Hypothalamus (tissue), 51 donors: ENCODE results near the gene KRT85.
"Not testable (repeated sequence)": the region's sequence is repeated elsewhere in the genome, so short reads cannot be mapped to it uniquely, and the experiment has no call there.

ENCODE experiments used
- DNase-seq, 51 donors: peaks; one replicate each; lab custom pipeline; 2025; lab: John Stamatoyannopoulos, UW

The KRT85 gene

GRCh38 chr12:52331833-52332232 lies 35.4 kb downstream of the KRT85 start:
- no peak for DNase-seq

- DNase-seq = no peak
Observed at GRCh38 chr12:52331039-52331438, 36.2 kb downstream of the KRT85 start.

DNA sequence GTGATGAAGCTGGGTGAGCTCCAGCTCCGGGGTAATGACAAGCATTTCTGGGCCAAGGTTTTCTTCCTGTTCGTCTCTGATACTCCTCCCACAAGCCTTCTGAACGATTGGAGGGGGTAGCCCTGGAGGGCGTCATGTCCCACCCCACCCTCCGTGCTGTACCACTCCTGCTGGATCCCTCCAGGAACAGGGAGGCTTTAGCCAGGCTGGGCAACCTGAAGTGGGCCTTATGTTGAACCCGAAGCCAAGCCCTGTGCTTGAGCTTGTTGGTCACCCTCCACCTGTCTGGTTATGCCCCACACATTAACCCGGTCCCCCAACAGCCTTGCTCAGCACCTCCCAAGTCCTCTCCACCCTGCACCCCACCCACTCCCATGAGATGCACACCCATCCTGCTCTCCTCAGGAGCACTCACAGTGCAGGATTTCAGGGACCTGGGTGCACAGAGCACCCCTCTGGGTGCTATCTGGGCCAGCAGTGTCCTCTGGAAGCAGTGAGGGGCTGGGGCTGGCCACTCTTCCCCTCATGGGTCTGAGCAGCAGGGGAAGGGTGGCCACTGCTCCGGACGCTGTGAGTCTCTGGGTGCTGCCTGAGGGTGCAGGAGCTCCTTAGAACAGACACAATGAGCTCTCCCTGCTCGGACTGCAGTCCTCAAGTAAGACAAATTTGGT lies 39.3 kb downstream of the KRT85 start:
- DNase-seq = no peak

GRCh38 chr12:52327052-52327829 lies 40.0 kb downstream of the KRT85 start:
- peak in 43 of 51 donors; percentile 5 to 81 (median 49) for DNase-seq

GRCh38 chr12:52324153-52324444 lies 43.2 kb downstream of the KRT85 start:
- DNase-seq = no peak

- no peak for DNase-seq
Observed at GRCh38 chr12:52323416-52324152, 43.7 kb downstream of the KRT85 start.

DNA sequence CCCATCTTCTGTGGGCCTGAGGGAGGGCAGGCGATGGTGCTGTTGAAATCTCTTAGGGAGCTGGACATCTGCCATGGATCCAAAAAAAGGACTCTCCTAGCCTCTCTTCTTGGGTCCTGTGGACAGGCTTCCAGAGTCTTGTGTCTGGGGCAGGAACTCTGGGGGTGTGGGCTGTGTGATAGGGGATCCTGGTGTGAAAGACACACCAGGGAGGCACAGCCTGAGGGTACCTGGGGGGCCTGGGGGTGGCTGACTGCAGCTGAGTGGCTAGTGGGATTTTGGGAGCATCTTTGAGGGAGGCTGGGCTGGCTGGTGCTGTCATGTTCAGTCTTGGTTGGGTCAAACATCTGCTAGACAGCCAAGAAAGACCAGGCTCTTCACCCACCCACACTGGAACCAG lies 44.3 kb downstream of the KRT85 start:
- DNase-seq = no peak

GRCh38 chr12:52322069-52322468 lies 45.2 kb downstream of the KRT85 start:
- no peak for DNase-seq

GRCh38 chr12:52321418-52321817 lies 45.9 kb downstream of the KRT85 start:
- DNase-seq = peak in 17 of 51 donors; percentile 2 to 66 (median 21)

DNA sequence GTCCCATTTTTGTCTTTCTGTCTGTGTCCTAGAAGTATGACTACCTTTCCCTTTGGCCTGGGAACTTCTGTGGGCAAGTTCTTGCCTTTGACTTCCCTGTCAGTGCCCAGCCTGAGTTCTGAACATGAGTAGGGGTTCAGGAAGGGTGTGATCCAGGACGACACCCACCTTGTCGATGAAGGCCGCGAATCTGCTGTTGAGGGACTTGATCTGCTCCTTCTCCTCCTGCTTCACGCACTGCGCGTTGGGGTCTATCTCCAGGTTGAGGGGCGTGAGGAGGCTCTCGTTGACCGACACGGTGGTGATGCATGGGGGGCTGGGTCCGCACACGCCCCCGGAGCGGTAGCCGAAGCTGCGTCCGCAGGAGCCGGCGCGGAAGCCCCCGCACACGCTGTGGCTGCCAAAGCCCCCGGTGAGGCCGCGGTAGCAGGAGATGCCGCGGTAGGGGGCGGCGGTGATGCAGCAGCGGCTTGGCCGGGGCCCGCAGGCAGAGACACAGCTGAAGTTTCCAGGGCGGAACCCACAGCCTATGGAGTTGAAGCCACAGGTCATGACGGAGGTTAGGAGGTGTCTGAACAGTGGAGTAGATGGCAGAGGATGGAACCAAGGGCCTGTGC lies 46.4 kb downstream of the KRT85 start, which contains the start of gene KRT83:
Gene KRT83, minus strand, starts transcription at position 615 of the 617 bp plus-strand sequence. Its CDS starts 63 bp downstream, at position 552.
- DNase-seq = no peak

GRCh38 chr12:52319097-52319496 lies 48.2 kb downstream of the KRT85 start:
- DNase-seq = no peak

GRCh38 chr12:52318241-52318990 lies 48.9 kb downstream of the KRT85 start:
- DNase-seq = no peak

DNA sequence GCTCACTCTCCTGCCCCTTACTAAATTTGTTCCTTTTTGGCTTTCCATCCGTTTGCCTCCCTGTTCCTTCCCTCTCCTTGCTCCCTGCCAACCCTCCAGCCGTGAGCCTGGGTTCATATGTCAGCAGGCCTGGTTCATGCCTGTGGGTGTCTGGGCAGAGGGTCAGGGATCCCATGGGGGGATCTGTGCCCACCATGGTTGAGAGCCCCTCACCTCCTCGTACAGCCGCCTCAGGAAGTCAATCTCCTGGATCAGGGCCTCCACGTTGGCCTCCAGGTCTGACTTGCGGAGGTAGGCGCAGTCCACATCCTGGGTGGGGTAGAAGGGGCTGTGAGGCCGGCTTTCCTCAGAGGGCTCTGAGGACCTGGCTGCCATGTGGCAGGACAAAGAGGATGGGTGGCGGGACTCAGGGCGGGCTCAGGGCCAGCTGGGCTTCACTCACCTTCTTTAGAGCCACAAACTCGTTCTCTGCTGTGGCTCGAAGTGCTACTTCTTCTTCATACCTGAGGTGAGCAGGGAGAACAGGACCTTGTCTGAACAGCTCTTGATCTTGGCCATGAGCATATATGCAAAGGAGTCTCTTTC lies 49.7 kb downstream of the KRT85 start:
- DNase-seq = no peak

- DNase-seq = no peak
Observed at GRCh38 chr12:52316701-52317100, 50.6 kb downstream of the KRT85 start.

DNA sequence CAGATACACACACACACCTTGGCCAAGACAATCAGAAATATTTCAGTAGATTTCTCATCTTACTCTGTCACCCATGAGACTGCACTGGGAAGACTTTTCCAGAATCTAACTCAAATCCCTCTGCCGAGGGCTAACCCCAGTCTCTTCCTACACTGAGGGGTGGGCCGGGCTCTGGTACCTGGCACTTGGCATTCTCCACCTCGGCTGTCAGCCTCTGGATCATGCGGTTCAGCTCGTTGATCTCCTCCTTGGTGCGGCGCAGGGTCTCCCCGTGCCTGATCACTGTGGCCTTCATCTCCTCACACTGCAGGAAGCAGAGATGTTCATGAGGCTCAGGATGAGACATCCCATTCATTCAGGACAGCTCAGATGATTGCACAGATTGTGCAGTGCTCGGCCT lies 51.0 kb downstream of the KRT85 start:
- no peak for DNase-seq

GRCh38 chr12:52315721-52316120 lies 51.6 kb downstream of the KRT85 start:
- not testable (repeated sequence) for DNase-seq

DNA sequence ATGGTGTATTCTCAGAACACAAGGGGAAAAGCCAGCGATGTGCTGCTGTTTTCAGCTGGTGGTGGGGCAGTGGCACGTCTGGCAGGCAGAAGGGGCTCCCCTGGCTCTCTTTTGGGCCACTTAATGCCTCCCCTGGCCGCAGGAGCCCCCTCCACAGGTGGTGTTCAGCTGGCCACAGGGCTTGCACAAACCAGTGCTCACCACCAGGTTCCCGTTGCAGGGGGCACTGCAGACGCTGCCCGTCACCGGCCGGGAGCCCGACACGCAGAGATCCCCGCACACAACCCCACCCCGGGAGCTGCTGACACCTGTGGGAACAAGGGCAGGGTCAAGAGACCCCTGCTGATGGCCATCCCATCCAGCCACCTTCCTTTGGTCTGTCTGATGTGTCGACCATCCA lies 52.8 kb downstream of the KRT85 start:
- no peak for DNase-seq

- no peak for DNase-seq
Observed at GRCh38 chr12:52313926-52314325, 53.4 kb downstream of the KRT85 start.

GRCh38 chr12:52313461-52313860 lies 53.8 kb downstream of the KRT85 start:
- DNase-seq = no peak

DNA sequence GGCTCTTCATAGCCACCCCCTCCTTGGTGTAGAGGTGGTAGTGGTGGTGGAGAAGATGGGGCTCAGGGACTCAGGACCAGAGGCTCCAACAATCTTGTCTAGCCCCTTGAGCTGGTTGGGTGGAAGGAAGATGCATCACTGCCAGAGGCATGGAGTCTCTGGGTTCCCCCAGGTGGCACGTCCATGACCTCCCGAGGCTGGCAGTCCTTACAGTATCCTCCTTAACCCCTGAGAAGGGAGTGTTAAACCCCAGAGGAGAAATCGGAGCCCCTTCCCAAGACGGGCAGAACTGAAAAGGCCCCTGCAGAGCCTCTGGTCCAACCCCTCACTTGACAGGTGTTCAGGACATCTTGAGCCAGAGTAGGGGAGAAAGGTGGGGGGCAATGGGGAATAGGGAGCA lies 55.2 kb downstream of the KRT85 start:
- no peak for DNase-seq
